ENCODE measurements around the gene TMUB1.
"Not testable (repeated sequence)": the region's sequence is repeated elsewhere in the genome, so short reads cannot be mapped to it uniquely, and the experiment has no call there.

The TMUB1 gene

DNA sequence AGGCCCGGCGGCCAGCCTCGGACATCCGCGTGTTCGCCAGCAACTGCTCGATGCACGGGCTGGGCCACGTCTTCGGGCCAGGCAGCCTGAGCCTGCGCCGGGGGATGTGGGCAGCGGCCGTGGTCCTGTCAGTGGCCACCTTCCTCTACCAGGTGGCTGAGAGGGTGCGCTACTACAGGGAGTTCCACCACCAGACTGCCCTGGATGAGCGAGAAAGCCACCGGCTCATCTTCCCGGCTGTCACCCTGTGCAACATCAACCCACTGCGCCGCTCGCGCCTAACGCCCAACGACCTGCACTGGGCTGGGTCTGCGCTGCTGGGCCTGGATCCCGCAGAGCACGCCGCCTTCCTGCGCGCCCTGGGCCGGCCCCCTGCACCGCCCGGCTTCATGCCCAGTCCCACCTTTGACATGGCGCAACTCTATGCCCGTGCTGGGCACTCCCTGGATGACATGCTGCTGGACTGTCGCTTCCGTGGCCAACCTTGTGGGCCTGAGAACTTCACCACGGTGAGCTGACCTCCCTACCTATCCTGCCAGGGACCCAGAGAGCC is 34.3 kb downstream of the TMUB1 start:
- no peak overlapping the region for H3K4me3 ChIP-seq
- no peak for DNase-seq (ENCODE audit: low spot score)
- H3K27ac ChIP-seq, result no peak overlapping the region
- TF ChIP-seq, protein P1, sequence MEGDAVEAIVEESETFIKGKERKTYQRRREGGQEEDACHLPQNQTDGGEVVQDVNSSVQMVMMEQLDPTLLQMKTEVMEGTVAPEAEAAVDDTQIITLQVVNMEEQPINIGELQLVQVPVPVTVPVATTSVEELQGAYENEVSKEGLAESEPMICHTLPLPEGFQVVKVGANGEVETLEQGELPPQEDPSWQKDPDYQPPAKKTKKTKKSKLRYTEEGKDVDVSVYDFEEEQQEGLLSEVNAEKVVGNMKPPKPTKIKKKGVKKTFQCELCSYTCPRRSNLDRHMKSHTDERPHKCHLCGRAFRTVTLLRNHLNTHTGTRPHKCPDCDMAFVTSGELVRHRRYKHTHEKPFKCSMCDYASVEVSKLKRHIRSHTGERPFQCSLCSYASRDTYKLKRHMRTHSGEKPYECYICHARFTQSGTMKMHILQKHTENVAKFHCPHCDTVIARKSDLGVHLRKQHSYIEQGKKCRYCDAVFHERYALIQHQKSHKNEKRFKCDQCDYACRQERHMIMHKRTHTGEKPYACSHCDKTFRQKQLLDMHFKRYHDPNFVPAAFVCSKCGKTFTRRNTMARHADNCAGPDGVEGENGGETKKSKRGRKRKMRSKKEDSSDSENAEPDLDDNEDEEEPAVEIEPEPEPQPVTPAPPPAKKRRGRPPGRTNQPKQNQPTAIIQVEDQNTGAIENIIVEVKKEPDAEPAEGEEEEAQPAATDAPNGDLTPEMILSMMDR (IDR thresholded peaks at IDR 0.05), result no peak

DNA sequence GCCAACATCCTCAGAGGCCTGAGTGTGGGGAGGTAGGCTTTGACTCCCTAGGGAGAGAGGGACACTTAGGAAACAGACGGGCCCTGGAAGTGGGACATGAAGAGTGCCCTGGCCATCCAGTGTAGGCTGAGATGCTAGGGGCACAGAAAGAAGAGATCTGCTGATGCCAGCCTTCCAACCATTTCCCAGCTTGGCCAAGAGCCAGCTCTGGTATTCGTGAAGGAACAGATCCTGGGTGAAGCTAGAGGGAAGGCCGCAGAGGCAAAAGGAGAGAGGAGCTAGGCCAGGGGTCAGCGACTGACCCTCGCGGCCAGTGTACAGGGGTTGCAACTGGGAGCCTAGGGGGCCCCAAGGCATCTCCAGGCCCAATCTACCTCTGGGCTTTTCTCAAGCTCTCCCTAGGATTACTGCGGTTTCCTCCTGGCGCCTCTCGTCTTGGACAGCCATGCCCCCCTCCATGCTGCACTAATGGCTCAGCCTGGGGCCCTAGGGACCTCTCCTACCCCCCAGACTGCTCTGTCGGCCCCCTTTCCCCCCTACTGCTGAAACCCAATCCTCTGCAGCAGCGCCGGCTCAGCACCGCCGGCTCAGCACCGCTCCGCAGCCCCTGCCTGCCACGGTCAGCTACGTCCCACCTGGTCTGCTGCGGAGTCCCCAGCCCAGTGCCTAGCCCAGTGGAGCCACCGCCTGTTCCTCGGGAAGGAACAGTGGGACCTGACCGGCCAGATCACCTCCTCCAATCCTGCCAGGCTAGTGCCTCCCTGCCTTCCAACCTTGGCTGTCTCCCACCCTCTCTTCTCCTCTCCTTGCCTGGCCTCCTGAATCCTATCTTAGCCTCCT is 35.1 kb downstream of the TMUB1 start, which contains the start of gene ASIC3:
TSS of gene ASIC3 (plus strand) at position 556 of the 840 bp plus-strand sequence. CDS start 355 bp downstream, outside the sequence.
- TF ChIP-seq, protein P1 (IDR thresholded peaks at IDR 0.05), result no peak
- H3K27ac ChIP-seq, result no peak within 1 kb of the TSS
- H3K4me3 ChIP-seq, result no peak within 1 kb of the TSS
- no peak for DNase-seq (ENCODE audit: low spot score)

DNA sequence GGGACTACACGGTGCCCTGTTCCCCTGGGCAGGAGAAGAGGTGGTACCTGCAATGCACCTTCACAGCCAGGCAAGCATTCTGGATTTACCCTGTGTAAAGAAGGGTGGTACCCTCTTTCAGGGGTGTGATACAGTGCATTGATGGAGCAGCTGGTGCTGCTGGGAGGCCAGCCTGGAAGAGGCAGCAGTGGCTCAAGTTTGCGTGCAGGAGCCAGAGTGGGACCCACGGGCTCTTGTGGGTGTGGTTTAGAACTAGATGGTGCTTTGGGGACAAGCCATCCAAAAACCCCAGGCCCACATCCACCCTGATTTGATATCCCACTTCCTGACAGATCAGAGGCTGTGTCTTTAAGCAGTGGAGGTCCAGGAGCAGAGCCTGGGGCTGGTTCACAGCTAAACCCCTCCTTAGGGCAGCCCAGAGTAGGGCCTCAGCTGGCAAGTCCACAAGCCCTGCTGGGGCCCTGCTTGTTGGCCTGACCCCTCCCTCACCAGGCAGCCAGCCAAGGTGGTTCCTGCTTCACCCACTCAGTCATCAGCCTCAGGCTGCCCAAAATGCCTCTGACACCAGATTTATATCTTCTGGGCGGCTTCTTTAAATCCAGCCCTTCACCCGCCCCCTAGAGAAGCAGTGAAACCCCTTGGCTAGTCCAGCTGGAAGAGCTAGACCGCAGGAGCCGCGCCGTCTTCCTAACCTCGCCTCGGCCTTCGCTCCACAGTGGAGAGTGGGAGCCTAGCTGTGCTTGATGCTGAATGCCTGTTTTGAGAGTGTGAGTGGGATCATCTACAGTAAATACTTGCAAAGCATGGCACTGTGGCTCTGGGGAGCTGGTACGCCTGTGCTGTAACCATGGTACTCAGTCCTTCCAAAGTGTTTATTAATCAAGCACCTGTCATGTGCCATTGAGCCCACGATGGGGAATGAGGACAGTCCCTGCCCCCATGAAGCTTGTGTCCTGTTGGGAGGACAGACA is 36.4 kb downstream of the TMUB1 start:
- no peak for DNase-seq (ENCODE audit: low spot score)
- TF ChIP-seq, protein P1 (IDR thresholded peaks at IDR 0.05), result no peak
- Histone ChIP-seq H3K4me3 (no peak overlapping the region), H3K27ac (peak overlapping the region in 1 of 2 donors; percentile 11)

DNA sequence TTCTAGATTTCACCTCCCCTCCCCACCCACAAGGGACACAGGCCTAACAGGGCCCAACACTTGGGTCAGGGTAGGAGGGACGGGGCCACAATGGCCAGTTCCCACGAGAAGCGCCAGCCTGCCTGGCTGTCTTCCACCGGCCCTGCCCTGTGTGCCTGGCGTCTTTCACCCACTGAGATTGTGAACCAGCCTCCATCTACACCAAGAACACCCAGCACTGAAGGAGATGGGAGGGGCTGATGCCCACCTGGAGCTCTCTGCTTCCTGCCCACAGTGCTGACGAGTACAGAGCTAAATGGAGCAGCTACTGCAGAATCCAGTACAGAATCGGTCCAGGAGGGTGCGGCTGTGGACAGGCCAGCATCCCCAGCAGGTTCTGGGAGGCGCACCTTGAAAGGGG is 37.3 kb downstream of the TMUB1 start:
- Histone ChIP-seq H3K4me3 (no peak overlapping the region), H3K27ac (peak overlapping the region in 1 of 2 donors; percentile 11)
- no peak for DNase-seq (ENCODE audit: low spot score)
- TF ChIP-seq, protein P1 (IDR thresholded peaks at IDR 0.05), result no peak

DNA sequence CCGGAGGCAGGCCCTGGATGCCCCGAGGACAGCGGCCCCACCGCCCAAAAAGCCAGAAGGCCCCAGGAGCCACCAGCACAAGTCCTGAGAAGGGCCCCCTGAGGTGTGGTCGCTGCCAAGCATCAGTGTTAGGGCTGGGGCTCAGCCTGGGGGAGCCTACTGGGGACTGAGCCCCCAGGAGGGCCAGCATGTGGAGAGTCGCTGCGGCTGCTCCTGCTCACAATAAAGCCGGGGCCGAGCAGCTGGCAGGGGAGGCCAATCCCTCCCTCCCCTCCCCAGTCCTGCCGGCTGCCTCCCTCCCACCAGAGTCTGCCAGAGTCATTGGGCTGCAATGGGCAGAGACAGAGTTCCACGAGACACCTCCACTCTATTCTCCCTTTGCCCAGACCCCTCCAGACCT is 38.0 kb downstream of the TMUB1 start:
- Histone ChIP-seq H3K4me3 (no peak overlapping the region), H3K27ac (peak overlapping the region in 1 of 2 donors; percentile 11)
- TF ChIP-seq, protein P1 (IDR thresholded peaks at IDR 0.05), result no peak
- no peak for DNase-seq (ENCODE audit: low spot score)

DNA sequence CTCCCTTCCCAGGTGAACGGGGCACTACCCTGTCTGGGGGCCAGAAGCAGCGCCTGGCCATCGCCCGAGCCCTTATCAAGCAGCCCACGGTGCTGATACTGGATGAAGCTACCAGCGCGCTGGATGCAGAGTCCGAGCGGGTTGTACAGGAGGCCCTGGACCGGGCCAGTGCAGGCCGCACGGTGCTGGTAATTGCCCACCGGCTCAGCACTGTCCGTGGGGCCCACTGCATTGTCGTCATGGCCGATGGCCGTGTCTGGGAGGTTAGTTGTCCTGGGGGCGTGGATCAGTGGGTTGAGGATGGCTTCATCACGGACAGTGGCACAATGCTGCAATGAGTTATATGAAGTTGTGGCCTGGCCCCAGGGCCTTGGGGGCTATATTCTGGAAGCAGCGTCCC is 39.3 kb downstream of the TMUB1 start:
- no peak for DNase-seq (ENCODE audit: low spot score)
- TF ChIP-seq, protein P1 (IDR thresholded peaks at IDR 0.05), result no peak
- H3K27ac ChIP-seq, result no peak overlapping the region
- no peak overlapping the region for H3K4me3 ChIP-seq

DNA sequence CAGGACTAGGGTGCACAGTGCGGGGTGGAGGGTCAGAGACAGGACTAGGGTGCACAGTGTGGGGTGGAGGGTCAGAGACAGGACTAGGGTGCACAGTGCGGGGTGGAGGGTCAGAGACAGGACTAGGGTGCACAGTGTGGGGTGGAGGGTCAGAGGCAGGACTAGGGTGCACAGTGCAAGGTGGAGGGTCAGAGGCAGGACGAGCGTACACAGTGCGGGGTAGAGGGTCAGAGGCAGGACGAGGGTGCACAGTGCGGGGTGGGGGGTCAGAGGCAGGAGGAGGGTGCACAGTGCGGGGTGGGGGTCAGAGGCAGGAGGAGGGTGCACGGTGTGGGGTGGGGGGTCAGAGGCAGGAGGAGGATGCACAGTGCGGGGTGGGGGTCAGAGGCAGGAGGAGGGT is 39.8 kb downstream of the TMUB1 start:
- not testable (repeated sequence) for H3K27ac ChIP-seq; DNase-seq (ENCODE audit: low spot score); H3K4me3 ChIP-seq
